B cell (primary cell): ENCODE results near the gene DLX6. TPM values are rescaled to one million over a fixed set of nuclear protein-coding genes. Genes with fewer than 3 reads are reported as not detected.

Experiments used
- ATAC-seq: fragments of 200-7000 bp; cut with Tn5 transposase; one replicate; pipeline ENCODE4 v1.10.0; 2021; ENCODE audit warnings: low read depth, mild to moderate bottlenecking, moderate number of reproducible peaks, moderate library complexity
- CTCF ChIA-PET: fragments of 350-600 bp; sonication (Branson Sonifier 250); formaldehyde crosslinking; loops from one replicate; lab custom pipeline; 2021; ENCODE audit warnings: antibody characterized with exemption, inconsistent platforms; lab: Charles Lee
- POLR2A ChIA-PET: fragments of 350-600 bp; sonication (Branson Sonifier 250); formaldehyde crosslinking; loops from one replicate; lab custom pipeline; 2021; ENCODE audit warnings: antibody characterized with exemption; lab: Charles Lee
- DNase-seq: peaks from one replicate; pipeline ENCODE4 v3.0.0; 2013
- H2AFZ ChIP-seq: 2 replicates; pipeline ENCODE4 v1.6.1; 2012; ENCODE audit warnings: mild to moderate bottlenecking, low read depth, low read length; ENCODE audit not compliant: insufficient read depth, poor library complexity, severe bottlenecking
- H3K27ac ChIP-seq, 2 donors: 1 replicate in 1 of 2; 2 replicates in 1 of 2; pipeline ENCODE4 v1.5.1; 2012 to 2013; ENCODE audit warnings: low read length in 2 of 2, mild to moderate bottlenecking in 2 of 2, moderate library complexity in 1 of 2
- H3K27me3 ChIP-seq, 4 experiments: fragments of 200-600 bp in 1 of 4; sonication (generic) in 1 of 4; replicated peaks in 1 of 4; 1 replicate in 2 of 4; 2 replicates in 2 of 4; pipeline versions ENCODE4 v1.6.1 to v1.7.0; 2013 to 2016; ENCODE audit warnings: low read length in 3 of 4, mild to moderate bottlenecking in 2 of 4, mixed read lengths in 1 of 4, moderate library complexity in 1 of 4; ENCODE audit not compliant: insufficient read depth in 4 of 4, control insufficient read depth in 3 of 4; ENCODE audit errors: control extremely low read depth in 1 of 4
- H3K36me3 ChIP-seq, 2 experiments: replicated peaks in 1 of 2; 1 replicate in 1 of 2; 2 replicates in 1 of 2; pipeline versions ENCODE4 v1.6.1 to v1.7.1; 2013; ENCODE audit warnings: low read length in 1 of 2; ENCODE audit not compliant: insufficient read depth in 2 of 2, control insufficient read depth in 1 of 2; ENCODE audit errors: control extremely low read depth in 1 of 2, extremely low read depth in 1 of 2
- H3K4me1 ChIP-seq, 2 donors: fragments of 200-600 bp in 1 of 2; sonication (generic) in 1 of 2; 1 replicate in 1 of 2; 2 replicates in 1 of 2; pipeline versions ENCODE4 v1.5.1 to v1.6.1; 2013 to 2017; ENCODE audit warnings: low read length in 2 of 2; ENCODE audit not compliant: control insufficient read depth in 2 of 2, insufficient read depth in 2 of 2
- H3K4me2 ChIP-seq: replicated peaks from 2 replicates; pipeline ENCODE3; 2012; ENCODE audit warnings: mild to moderate bottlenecking, low read depth, low read length; ENCODE audit not compliant: poor library complexity, severe bottlenecking
- H3K4me3 ChIP-seq, 5 experiments: fragments of 200-600 bp in 1 of 5; sonication (generic) in 1 of 5; 1 replicate in 3 of 5; 2 replicates in 2 of 5; pipeline versions ENCODE4 v1.5.1 to v1.7.0; 2011 to 2016; ENCODE audit warnings: low read length in 4 of 5, mild to moderate bottlenecking in 4 of 5, low read depth in 2 of 5, control low read depth in 1 of 5, moderate library complexity in 1 of 5; ENCODE audit not compliant: insufficient read depth in 1 of 5; ENCODE audit errors: control extremely low read depth in 1 of 5, extremely low read depth in 1 of 5
- H3K79me2 ChIP-seq: fragments of 200-600 bp; sonication (generic); one replicate; pipeline ENCODE4 v1.6.0; 2016; ENCODE audit warnings: low read length; ENCODE audit not compliant: control insufficient read depth, insufficient read depth
- H3K9ac ChIP-seq: fragments of 200-600 bp; sonication (generic); 2 replicates; pipeline ENCODE4 v1.6.1; 2017; ENCODE audit warnings: mild to moderate bottlenecking, low read length, moderate library complexity
- H3K9me3 ChIP-seq, 3 donors: one replicate each; pipeline versions ENCODE4 v1.6.1 to v1.7.1; 2013; ENCODE audit warnings: low read length in 2 of 3; ENCODE audit not compliant: control insufficient read depth in 2 of 3, insufficient read depth in 1 of 3; ENCODE audit errors: control extremely low read depth in 1 of 3
- H4K20me1 ChIP-seq: 2 replicates; pipeline ENCODE4 v1.6.0; 2012; ENCODE audit warnings: mild to moderate bottlenecking, low read length; ENCODE audit not compliant: insufficient read depth, control insufficient read depth, poor library complexity, severe bottlenecking
- H3K27ac Mint-ChIP-seq: one replicate; pipeline ENCODE4 v1.8.0; 2021; ENCODE audit warnings: mixed read lengths
- H3K27me3 Mint-ChIP-seq: one replicate; pipeline ENCODE4 v1.8.0; 2021; ENCODE audit warnings: mixed read lengths
- H3K4me1 Mint-ChIP-seq: one replicate; pipeline ENCODE4 v1.8.0; 2021; ENCODE audit warnings: mixed read lengths
- H3K4me3 Mint-ChIP-seq: one replicate; pipeline ENCODE4 v1.8.0; 2021; ENCODE audit warnings: mixed read lengths
- H3K9me3 Mint-ChIP-seq: one replicate; pipeline ENCODE4 v1.8.0; 2022; ENCODE audit warnings: mixed read lengths; ENCODE audit not compliant: insufficient read depth
- EZH2 ChIP-seq: IDR thresholded peaks from 2 replicates; pipeline ENCODE4 v1.6.1; 2012; ENCODE audit warnings: borderline replicate concordance, low read depth, mild to moderate bottlenecking, moderate library complexity, low read length; ENCODE audit not compliant: insufficient read depth, poor library complexity, severe bottlenecking
- WGBS: methylation state at CpG from one replicate; pipeline ENCODE4 v1.1.5; 2013; ENCODE audit warnings: missing lambda C conversion rate; ENCODE audit not compliant: insufficient coverage; 5-methylcytosine and 5-hydroxymethylcytosine counted together
- intact Hi-C: fragments of 100-400 bp; cut with micrococcal nuclease; formaldehyde crosslinking; loops from one replicate; pipeline ENCODE4 v1.10.0; 2022
- polyA plus RNA-seq: library from polyadenylated mRNA; depleted of rRNA; stranded (reverse); fragments of >200 nt; gene quantifications from 2 replicates; pipeline ENCODE4 v1.2.3, GENCODE V29; 2012
- total RNA-seq, 2 donors: library from RNA; stranded (reverse); fragments of 120-200 nt in 1 of 2; gene quantifications; 1 replicate in 1 of 2; 2 replicates in 1 of 2; pipeline versions ENCODE4 v1.2.3 to v1.2.4, GENCODE V29; 2013 to 2022
- TF ChIP-seq, protein P1 (sequence below): fragments of 200-600 bp; IDR thresholded peaks from one replicate; pipeline ENCODE4 v1.8.0; 2022; ENCODE audit warnings: antibody characterized with exemption, mild to moderate bottlenecking

Gene DLX6
- total and polyA plus RNA-seq, 2 donors (not counting 1 experiment from before 2014, with no cell fraction given) = not detected

- Mint-ChIP-seq H3K27me3 (peaks cover 88% of the 10 kb centered on the region), H3K9me3 (no peaks in the 10 kb centered on the region), H3K4me3 (no peak overlapping the region), H3K27ac (no peak overlapping the region), H3K4me1 (no peaks in the 10 kb centered on the region)
- no peaks in the 10 kb centered on the region for H3K4me1 ChIP-seq
- POLR2A ChIA-PET = no interaction called here
- H4K20me1 ChIP-seq = no peaks in the 10 kb centered on the region
- peaks cover 0 to 35% (median 2%) of the 10 kb centered on the region in 3 donors for H3K9me3 ChIP-seq
- no peak overlapping the region for H3K9ac ChIP-seq
- 6% methylated on average over 13 of the region's 14 CpGs for WGBS
- TF ChIP-seq, protein P1, sequence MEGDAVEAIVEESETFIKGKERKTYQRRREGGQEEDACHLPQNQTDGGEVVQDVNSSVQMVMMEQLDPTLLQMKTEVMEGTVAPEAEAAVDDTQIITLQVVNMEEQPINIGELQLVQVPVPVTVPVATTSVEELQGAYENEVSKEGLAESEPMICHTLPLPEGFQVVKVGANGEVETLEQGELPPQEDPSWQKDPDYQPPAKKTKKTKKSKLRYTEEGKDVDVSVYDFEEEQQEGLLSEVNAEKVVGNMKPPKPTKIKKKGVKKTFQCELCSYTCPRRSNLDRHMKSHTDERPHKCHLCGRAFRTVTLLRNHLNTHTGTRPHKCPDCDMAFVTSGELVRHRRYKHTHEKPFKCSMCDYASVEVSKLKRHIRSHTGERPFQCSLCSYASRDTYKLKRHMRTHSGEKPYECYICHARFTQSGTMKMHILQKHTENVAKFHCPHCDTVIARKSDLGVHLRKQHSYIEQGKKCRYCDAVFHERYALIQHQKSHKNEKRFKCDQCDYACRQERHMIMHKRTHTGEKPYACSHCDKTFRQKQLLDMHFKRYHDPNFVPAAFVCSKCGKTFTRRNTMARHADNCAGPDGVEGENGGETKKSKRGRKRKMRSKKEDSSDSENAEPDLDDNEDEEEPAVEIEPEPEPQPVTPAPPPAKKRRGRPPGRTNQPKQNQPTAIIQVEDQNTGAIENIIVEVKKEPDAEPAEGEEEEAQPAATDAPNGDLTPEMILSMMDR = no peak
- no peak for TF ChIP-seq EZH2
- H3K27me3 ChIP-seq = peaks cover 2 to 91% (median 72%) of the 10 kb centered on the region in 4 experiments
- no peak overlapping the region for H2AFZ ChIP-seq
- CTCF ChIA-PET = no interaction called here
- no peak overlapping the region for H3K4me3 ChIP-seq
- intact Hi-C loops = no loop called here
- DNase-seq (no peak), ATAC-seq (no peak)
- H3K79me2 ChIP-seq = no peaks in the 10 kb centered on the region
- no peak overlapping the region for H3K27ac ChIP-seq
- no peaks in the 10 kb centered on the region for H3K36me3 ChIP-seq
- no peak overlapping the region for H3K4me2 ChIP-seq
Observed at GRCh38 chr7:96998744-96999143, 6.6 kb upstream of the DLX6 start.

- Histone ChIP-seq H3K9me3 (peaks cover 0 to 44% (median 2%) of the 10 kb centered on the region in 3 donors), H3K27ac (no peak overlapping the region), H2AFZ (no peak overlapping the region), H3K36me3 (no peaks in the 10 kb centered on the region), H4K20me1 (no peaks in the 10 kb centered on the region), H3K4me2 (no peak overlapping the region), H3K79me2 (no peaks in the 10 kb centered on the region), H3K4me1 (peaks cover 9 to 15% of the 10 kb centered on the region in 2 donors), H3K9ac (no peak overlapping the region), H3K27me3 (peaks cover 2 to 96% (median 70%) of the 10 kb centered on the region in 4 experiments), H3K4me3 (no peak overlapping the region)
- no CpG with 5 or more reads among the region's 3 CpGs for WGBS
- Mint-ChIP-seq H3K4me1 (peaks cover 10% of the 10 kb centered on the region), H3K9me3 (no peaks in the 10 kb centered on the region), H3K27me3 (peaks cover 81% of the 10 kb centered on the region), H3K4me3 (no peak overlapping the region), H3K27ac (no peak overlapping the region)
- no peak for TF ChIP-seq EZH2
- TF ChIP-seq, protein P1 = no peak
- ATAC-seq (no peak), DNase-seq (no peak)
- CTCF ChIA-PET = interaction anchor here (1.4 kb wide), 1 partner anchor 27 kb away, joined by 4 read pairs; no protein-coding TSS in a partner anchor
- intact Hi-C loops = no loop called here
- POLR2A ChIA-PET = no interaction called here
Observed at GRCh38 chr7:97001221-97001620, 4.1 kb upstream of the DLX6 start.
